ENCODE measurements around the gene OSTF1.
A peak's percentile ranks its signal among the peaks of the same experiment; 100 is the strongest.

OSTF1 gene

GRCh38 chr9:75169623-75170022, 81.3 kb downstream of the OSTF1 start:
- no peak for DNase-seq

GRCh38 chr9:75170898-75171360, 82.6 kb downstream of the OSTF1 start:
- DNase-seq = no peak

- no peak for DNase-seq
Observed at GRCh38 chr9:75175395-75175794, 87.1 kb downstream of the OSTF1 start.

GRCh38 chr9:75176037-75176436, 87.7 kb downstream of the OSTF1 start:
- no peak for DNase-seq

- no peak for DNase-seq
Observed at GRCh38 chr9:75181750-75182149, 93.4 kb downstream of the OSTF1 start.

- no peak for DNase-seq
Observed at GRCh38 chr9:75183306-75183705, 95.0 kb downstream of the OSTF1 start.

GRCh38 chr9:75184471-75184870, 96.2 kb downstream of the OSTF1 start:
- no peak for DNase-seq

GRCh38 chr9:75185585-75186170, 97.4 kb downstream of the OSTF1 start:
- peak; percentile 43 for DNase-seq

- peak; percentile 5 for DNase-seq
Observed at GRCh38 chr9:75186767-75187380, 98.6 kb downstream of the OSTF1 start.

- DNase-seq = no peak
Observed at GRCh38 chr9:75188756-75189155, 100.4 kb downstream of the OSTF1 start.

- DNase-seq = no peak
Observed at GRCh38 chr9:75190762-75191161, 102.4 kb downstream of the OSTF1 start.

Data from RPMI8226 (cell line).